ENCODE measurements around the gene ZFYVE9.
"Not testable (repeated sequence)": the region's sequence is repeated elsewhere in the genome, so short reads cannot be mapped to it uniquely, and the experiment has no call there.

The ZFYVE9 gene

DNA sequence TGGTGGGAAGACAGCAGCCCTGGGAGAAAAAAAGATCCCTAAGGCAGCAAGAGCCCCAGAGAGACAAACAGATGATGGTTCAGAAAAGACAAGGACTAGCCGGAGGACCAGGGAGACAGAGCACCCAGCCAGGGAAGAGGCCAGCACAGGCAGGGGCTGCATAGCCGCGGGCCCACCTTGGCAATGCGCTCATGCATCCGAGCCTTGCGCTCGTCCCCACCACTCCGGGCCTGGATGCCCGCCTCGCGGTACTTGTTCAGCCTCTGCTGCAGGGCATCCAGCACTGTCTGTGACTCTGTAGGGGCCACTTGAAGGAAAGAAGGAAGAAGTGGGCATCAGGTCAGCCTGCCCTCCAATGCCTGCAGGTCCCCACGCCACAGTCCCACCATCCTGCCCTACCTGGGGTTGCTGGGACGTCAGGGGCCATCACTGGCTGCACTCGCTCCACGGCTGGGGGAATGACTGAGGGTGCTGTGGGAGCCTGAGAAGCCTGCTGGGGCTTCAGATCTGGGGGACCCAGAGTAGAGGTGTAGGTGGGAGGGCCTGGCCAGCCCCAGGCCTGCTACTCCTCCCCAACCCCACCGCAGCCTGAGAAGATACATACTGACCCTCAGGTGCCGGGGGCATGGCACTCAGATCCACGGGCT is 217.1 kb downstream of the ZFYVE9 start:
- Histone ChIP-seq H3K4me3 (no peak overlapping the region), H3K9me3 (no peaks in the 10 kb centered on the region), H3K27me3 (ENCODE audit: low read depth) (no peaks in the 10 kb centered on the region), H3K4me1 (no peaks in the 10 kb centered on the region), H3K36me3 (replicated peaks) (peaks cover 90% of the 10 kb centered on the region)
- DNase-seq (ENCODE audit: low spot score in 2 of 2) = no peak
- in situ Hi-C loops (cut with MboI; ENCODE audit: low sequenced_read_pairs) = no loop called here

DNA sequence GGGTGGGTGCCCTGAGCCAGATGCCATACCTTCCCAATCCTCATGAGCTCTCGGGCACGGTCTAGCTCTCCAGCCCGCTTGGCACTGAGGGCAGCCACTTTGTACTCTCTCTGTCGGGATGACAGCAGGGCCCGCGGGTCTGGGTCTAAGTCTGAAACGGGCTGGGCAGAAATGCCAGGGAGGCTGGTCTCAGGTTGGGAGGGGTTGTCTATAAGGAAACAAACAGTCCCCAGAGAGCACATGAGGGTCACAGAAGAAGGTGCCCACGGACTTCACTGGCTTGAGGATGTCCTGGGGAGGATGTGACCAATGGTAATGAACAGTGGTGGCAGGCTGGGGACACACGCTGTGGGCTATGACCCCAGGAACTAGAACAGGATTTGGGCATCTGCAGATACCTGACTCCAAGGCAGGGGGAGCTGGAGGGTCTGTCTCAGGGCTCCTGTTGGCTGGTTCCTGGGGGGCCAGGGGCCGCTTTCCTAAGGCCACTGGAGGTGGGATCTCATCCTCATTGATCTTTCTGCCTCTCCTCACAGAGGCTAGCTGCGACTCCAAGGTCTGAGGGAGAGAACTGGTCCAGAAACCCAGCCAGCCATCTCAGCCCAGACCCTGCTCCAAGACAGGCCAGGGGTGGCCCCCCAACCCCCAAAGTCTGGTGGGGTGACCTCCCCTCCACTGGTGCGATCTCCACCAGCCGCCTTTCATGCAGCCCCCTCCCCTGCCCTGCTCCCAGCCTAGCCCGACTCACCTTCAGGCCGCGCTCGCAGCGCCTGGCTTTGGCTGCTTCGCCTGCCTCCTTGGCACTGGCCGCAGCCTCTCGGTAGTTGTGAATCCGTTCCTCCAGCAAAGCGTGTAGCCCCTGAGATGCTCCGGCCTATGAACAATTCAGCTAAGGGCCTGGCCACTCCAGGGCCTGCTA is 218.0 kb downstream of the ZFYVE9 start:
- Histone ChIP-seq H3K36me3 (replicated peaks) (peaks cover 80% of the 10 kb centered on the region), H3K4me3 (no peak overlapping the region), H3K4me1 (peaks cover 7% of the 10 kb centered on the region), H3K27me3 (ENCODE audit: low read depth) (no peaks in the 10 kb centered on the region), H3K9me3 (no peaks in the 10 kb centered on the region)
- in situ Hi-C loops (cut with MboI; ENCODE audit: low sequenced_read_pairs) = no loop called here
- no peak for DNase-seq (ENCODE audit: low spot score in 2 of 2)

DNA sequence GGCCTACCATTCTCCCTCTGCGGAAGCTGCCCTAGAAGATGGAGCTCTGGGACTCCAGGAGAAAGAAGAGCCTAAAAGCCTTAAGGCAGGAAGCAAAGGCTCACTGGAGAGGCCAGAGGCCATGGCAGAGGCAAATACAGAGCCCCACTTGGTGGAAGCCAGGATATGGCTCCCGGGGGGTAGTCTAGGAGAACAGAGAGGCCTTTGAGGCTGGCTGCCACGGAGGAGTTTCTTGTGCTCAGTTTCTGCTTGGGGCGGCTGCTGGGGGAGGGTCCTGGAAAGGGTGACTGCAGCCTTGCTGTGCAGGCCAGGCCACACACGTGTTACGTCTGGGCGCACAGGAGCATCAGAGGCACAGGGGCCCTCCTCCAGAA is 218.7 kb downstream of the ZFYVE9 start:
- DNase-seq (ENCODE audit: low spot score in 2 of 2) = no peak
- H3K36me3 ChIP-seq (replicated peaks) = peaks cover 74% of the 10 kb centered on the region
- H3K4me1 ChIP-seq = peaks cover 7% of the 10 kb centered on the region
- no peak overlapping the region for H3K4me3 ChIP-seq
- H3K27me3 ChIP-seq (ENCODE audit: low read depth) = no peaks in the 10 kb centered on the region
- H3K9me3 ChIP-seq = no peaks in the 10 kb centered on the region
- in situ Hi-C loops (cut with MboI; ENCODE audit: low sequenced_read_pairs) = no loop called here

DNA sequence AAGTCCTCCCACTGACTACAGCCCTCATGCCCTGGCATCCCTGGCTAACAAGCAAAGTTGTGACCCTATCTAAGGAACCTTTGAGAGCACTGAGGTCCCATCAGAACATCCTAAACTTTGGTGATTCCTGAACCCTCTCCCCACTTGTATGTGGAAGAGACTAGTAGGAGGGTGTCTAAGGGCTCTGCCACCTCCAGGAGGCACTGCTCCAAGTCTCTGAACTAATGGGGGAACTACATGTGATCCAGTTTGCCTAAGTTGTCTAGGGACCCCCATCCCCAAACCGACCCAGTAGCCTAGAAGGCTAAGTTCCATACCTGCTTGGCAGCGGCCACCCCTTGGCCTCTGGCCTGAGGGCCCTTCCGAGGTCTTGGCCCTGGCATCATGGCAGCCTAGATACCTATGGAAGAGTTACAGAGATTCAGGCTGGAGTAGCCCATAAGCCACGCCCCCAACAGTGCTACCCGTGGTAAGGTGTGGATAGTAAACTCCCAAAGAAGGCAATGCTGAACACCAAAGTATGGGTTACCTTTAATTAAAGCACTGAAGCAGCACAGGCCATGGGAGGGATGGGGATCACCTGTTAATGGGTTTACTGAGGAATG is 222.4 kb downstream of the ZFYVE9 start:
- no peak overlapping the region; the same call in 1 of the 2 replicates for H3K4me3 ChIP-seq
- H3K9me3 ChIP-seq = no peaks in the 10 kb centered on the region
- H3K27me3 ChIP-seq (ENCODE audit: low read depth) = no peaks in the 10 kb centered on the region
- peaks cover 16% of the 10 kb centered on the region for H3K4me1 ChIP-seq
- in situ Hi-C loops (cut with MboI; ENCODE audit: low sequenced_read_pairs) = no loop called here
- DNase-seq (ENCODE audit: low spot score in 2 of 2) = peak in 1 of 2 experiments; percentile 41
- H3K36me3 ChIP-seq (replicated peaks) = peaks cover 39% of the 10 kb centered on the region

DNA sequence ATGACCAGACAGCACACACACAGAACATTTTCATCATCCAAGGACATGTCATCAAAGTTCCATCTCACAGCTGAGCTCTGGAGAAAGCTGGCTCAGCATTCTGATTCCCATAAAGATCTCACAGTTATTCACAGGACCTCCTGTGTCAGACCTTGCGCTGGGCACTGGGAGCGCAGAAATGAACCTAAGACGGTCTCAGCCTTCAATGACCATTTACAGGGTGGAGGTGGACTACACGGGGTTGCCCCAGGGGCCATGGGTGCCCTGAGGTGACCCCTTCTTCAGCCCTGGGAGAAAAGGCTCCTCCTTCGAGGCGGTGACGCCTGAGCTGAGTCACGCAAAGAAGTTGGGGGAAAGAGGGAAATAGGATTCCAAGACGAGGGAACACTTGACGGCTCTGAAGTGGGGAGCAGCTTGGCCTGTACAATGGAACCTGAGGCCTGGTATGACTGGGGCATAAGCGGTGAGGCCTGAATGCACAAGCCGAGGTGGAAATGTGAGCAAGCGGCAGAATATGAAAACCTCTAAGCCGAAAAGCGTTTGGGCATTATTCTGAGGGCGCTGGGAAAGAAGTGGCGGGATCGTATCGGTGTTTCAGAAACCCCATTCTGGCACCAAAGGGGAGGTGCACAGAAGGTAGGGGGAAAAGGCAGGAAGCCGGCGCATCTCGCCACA is 223.3 kb downstream of the ZFYVE9 start:
- in situ Hi-C loops (cut with MboI; ENCODE audit: low sequenced_read_pairs) = no loop called here
- peaks cover 31% of the 10 kb centered on the region for H3K36me3 ChIP-seq (replicated peaks)
- H3K4me1 ChIP-seq = peaks cover 16% of the 10 kb centered on the region
- H3K4me3 ChIP-seq = peak overlapping the region; percentile 78
- no peaks in the 10 kb centered on the region for H3K9me3 ChIP-seq
- peak; percentile 35 to 69 for DNase-seq (ENCODE audit: low spot score in 2 of 2)
- H3K27me3 ChIP-seq (ENCODE audit: low read depth) = no peaks in the 10 kb centered on the region

DNA sequence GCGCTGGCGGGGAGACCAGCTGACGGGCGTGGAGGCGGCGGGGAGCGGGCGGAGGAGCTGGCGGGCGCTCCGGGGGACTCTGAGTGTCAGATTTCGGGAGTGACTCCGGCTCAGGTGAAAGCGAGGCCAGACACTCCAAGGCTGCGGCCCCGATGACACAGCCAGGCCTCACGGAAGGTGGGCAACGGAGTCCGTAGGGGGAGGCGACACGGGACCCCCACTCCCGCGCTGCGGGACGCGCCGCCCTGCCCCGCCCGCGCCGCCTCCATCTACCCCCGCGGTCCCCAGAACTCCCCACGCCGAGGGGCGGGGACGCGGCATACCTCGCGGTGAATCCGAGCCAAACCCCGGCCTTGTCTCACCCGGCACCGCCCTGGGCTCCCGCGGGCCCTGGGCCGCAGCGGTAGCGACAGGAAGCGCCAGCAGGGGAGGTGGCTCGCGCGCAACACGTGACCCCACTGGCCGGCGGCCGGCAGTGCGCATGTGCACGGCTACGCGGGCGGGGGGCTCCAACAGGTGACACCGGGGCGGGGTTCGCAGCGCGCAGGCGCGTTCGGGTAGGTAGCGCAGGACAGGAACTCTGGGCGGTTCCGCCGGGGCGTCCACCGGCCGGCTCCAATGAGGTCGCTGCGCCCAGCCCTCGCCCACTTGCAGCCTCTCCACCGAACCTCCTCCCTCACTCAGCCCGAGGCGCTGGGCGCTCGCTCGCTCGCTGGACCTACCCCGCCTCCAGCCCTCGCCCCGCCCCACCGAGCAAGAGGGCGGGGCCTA is 224.0 kb downstream of the ZFYVE9 start, which contains the start of gene CC2D1B:
Gene CC2D1B, minus strand, starts transcription at position 460 of the 771 bp plus-strand sequence. CDS start 1,585 bp downstream, outside the sequence.
- DNase-seq (ENCODE audit: low spot score in 2 of 2) = peak; percentile 97 to 100
- Histone ChIP-seq H3K36me3 (replicated peaks) (peaks cover 24% of the 10 kb centered on the region), H3K4me3 (peak within 1 kb of the TSS; percentile 78), H3K9me3 (no peaks in the 10 kb centered on the region), H3K27me3 (ENCODE audit: low read depth) (no peaks in the 10 kb centered on the region), H3K4me1 (peaks cover 16% of the 10 kb centered on the region)
- in situ Hi-C loops (cut with MboI; ENCODE audit: low sequenced_read_pairs) = no loop called here

DNA sequence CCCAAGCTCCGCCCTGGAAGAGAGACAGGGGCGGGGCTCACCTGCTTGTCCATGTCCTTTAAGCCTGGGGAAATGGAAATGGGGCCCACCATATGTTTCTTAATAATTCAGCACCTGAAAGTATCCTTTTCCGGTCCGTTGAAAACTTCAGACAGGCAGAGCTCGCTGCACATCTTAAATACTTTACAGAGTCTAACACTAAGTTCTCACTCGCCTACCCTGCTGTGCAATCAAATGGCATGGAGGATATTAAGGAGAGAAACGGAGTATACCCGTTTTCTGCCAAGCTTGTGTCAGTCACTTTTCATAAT is 224.6 kb downstream of the ZFYVE9 start:
- in situ Hi-C loops (cut with MboI; ENCODE audit: low sequenced_read_pairs) = no loop called here
- DNase-seq (ENCODE audit: low spot score in 2 of 2) = no peak
- Histone ChIP-seq H3K4me1 (peaks cover 16% of the 10 kb centered on the region), H3K4me3 (peak overlapping the region; percentile 78), H3K36me3 (replicated peaks) (peaks cover 24% of the 10 kb centered on the region), H3K27me3 (ENCODE audit: low read depth) (no peaks in the 10 kb centered on the region), H3K9me3 (no peaks in the 10 kb centered on the region)

DNA sequence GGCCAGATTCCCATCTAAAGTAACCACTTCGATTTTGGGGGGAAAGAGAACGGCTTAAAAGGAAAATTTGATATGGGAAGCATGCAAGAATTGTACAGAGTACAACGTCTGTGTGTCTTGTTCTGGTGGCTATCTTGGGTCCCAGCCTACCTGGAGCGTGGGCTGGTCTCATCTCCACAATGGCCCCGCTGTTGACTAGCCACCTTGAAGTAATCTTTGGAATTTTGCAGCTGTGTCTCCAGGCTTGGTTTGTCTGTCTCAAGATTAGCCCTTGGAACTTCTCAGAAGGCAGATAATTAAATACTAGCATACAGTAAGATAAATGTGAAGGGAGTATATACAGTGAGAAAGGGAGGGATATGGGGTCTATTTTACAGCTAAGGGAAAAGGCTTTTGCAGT is 225.4 kb downstream of the ZFYVE9 start:
- no peaks in the 10 kb centered on the region for H3K9me3 ChIP-seq
- peaks cover 16% of the 10 kb centered on the region for H3K4me1 ChIP-seq
- in situ Hi-C loops (cut with MboI; ENCODE audit: low sequenced_read_pairs) = no loop called here
- H3K4me3 ChIP-seq = no peak overlapping the region
- no peak for DNase-seq (ENCODE audit: low spot score in 2 of 2)
- peaks cover 17% of the 10 kb centered on the region for H3K36me3 ChIP-seq (replicated peaks)
- H3K27me3 ChIP-seq (ENCODE audit: low read depth) = no peaks in the 10 kb centered on the region

DNA sequence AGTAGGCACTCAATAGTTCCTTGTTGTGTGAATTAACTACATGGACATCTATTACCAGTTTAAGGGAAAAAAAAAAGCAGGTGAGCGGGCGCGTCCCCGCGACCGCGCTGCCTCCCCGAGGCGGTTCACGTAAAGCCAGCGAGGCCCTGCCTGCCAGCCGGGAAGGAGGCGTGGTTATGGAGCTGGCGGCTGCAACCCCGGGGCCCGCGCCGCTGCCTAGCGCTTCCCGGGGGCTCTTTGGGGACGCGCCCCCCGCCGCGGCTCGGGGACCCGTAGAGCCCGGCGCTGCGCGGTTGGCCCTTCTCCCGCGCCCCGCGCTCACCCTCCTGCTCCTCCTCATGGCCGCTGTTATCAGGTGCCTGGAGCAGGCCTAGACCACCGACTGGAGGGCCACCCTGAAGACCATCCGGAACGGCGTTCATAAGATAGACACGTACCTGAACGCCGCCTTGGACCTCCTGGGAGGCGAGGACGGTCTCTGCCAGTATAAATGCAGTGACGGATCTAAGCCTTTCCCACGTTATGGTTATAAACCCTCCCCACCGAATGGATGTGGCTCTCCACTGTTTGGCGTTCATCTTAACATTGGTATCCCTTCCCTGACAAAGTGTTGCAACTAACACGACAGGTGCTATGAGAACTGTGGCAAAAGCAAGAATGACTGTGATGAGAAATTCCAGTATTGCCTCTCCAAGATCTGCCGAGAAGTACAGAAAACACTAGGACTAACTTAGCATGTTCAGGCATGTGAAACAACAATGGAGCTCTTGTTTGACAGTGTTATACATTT is 226.7 kb downstream of the ZFYVE9 start:
- Histone ChIP-seq H3K4me1 (peaks cover 16% of the 10 kb centered on the region), H3K4me3 (peak overlapping the region; percentile 31), H3K9me3 (no peaks in the 10 kb centered on the region; the same call in 1 of the 2 replicates), H3K36me3 (replicated peaks) (peaks cover 23% of the 10 kb centered on the region), H3K27me3 (ENCODE audit: low read depth) (no peaks in the 10 kb centered on the region)
- DNase-seq (ENCODE audit: low spot score in 2 of 2) = peak; percentile 55 to 84
- in situ Hi-C loops (cut with MboI; ENCODE audit: low sequenced_read_pairs) = no loop called here

DNA sequence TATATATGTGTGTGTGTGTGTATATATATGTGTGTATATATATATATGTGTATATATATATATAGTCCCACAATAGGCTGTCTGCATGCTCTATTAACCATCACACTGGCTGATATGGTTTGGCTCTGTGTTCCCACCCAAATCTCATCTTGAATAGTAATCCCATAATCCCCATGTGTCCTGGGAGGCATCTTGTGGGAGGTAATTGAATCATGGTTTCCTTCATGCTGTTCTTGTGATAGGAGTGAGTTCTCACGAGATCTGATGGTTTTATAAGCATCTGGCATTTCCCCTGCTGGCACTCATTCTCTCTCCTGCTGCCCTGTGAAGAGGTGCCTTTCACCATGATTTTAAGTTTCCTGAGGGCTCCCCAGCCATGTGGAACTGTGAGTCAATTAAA is 228.0 kb downstream of the ZFYVE9 start:
- DNase-seq (ENCODE audit: low spot score in 2 of 2); H3K9me3 ChIP-seq; H3K4me3 ChIP-seq; in situ Hi-C loops (cut with MboI; ENCODE audit: low sequenced_read_pairs); H3K4me1 ChIP-seq; H3K27me3 ChIP-seq (ENCODE audit: low read depth): not testable (repeated sequence)
- H3K36me3 ChIP-seq (replicated peaks) = peaks cover 36% of the 10 kb centered on the region

DNA sequence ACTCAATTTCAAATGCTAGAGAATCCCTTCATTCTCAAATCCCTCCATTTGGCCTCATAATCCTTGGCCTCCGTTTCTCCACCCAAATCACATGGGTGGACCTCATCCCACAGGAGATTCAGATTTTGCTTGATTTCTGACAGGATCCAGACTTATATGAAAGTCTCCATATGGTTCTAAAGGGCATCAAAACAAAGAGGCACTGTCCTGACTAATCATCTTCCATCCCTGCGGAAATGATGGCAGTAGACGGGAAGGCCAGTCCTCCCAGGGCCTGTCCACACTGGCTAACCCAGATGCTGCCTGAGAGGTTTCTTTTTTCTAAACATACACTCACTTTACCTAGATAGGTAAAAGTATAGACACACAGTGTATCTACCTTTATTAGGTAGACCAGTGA is 243.5 kb downstream of the ZFYVE9 start:
- Histone ChIP-seq H3K36me3 (replicated peaks) (peaks cover 97% of the 10 kb centered on the region), H3K9me3 (no peaks in the 10 kb centered on the region), H3K4me1 (no peaks in the 10 kb centered on the region), H3K27me3 (ENCODE audit: low read depth) (no peaks in the 10 kb centered on the region), H3K4me3 (no peak overlapping the region)
- DNase-seq (ENCODE audit: low spot score in 2 of 2) = no peak
- in situ Hi-C loops (cut with MboI; ENCODE audit: low sequenced_read_pairs) = no loop called here

DNA sequence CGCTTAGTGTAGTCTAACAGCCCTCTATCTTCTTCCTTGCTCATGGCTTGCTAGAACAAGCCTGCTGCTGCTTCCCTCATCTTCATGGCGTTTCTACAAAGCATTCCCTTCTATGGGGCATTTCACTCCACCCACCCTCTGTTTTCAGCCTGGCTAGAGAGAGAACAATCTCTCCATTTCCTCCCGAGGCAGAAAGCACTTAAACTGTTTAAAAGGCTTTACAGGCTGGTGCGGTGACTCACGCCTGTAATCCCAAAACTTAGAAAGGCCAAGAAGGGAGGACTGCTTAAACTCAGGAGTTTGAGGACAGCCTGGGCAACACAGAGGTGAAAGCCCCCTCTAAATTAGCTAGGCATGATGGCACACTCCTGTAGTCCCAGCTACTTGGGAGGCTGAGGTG is 244.6 kb downstream of the ZFYVE9 start:
- DNase-seq (ENCODE audit: low spot score in 2 of 2) = no peak
- in situ Hi-C loops (cut with MboI; ENCODE audit: low sequenced_read_pairs) = no loop called here
- Histone ChIP-seq H3K4me3 (no peak overlapping the region), H3K36me3 (replicated peaks) (peaks cover 87% of the 10 kb centered on the region), H3K4me1 (no peaks in the 10 kb centered on the region), H3K9me3 (no peaks in the 10 kb centered on the region), H3K27me3 (ENCODE audit: low read depth) (no peaks in the 10 kb centered on the region)

All from HAP-1 (cell line).